Measurements from ENCODE around the gene SLFN12L. TPM values are rescaled to one million over a fixed set of nuclear protein-coding genes. Genes with fewer than 3 reads are reported as not detected.
"Not testable (repeated sequence)": the region's sequence is repeated elsewhere in the genome, so short reads cannot be mapped to it uniquely, and the experiment has no call there.

SLFN12L gene
- polyA plus RNA-seq, 3 donors, result 0.04 to 0.17 TPM; not detected in 1

DNA sequence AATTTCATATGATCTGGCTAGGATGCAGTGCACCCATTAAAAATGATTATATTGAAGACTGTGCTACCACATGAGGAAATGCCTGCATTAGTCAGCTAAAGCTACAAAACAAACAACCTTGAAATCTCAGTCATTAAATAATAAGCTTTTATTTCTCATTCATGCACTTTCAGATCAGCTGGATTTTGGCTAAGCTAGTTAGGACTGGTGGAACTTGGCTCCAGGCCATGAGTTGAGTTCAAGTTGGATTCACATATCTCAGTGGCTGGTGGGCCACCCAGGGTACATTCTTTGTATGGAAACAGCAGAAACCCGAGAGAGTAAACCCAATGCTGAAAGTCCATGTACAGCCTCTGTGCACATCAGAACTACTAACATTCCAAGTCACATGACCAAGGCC is 6.4 kb upstream of the SLFN12L start:
- DNase-seq (ENCODE audit: low read depth in 3 of 3, low spot score in 2 of 3), result no peak

DNA sequence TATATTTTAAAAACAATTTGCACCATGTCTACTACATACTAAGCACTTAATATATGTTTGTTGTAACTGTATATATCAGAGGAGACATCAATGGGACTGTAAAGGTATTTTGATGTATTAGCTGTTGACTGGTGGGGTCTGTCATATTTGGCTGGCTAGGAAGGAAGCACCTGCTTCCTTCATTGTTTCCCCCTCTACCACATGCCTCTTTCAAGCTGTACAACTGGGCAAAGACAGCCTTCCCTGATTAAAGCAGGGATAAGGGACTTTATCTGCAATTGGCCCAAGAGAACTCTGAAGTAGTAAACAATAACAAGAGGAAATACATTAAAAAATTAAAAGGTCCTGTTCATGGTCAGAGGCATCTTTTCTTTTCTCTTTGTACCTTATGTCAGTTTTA is 5.5 kb upstream of the SLFN12L start:
- DNase-seq (ENCODE audit: low read depth in 3 of 3, low spot score in 2 of 3), result no peak

- DNase-seq (ENCODE audit: low read depth in 3 of 3, low spot score in 2 of 3), result no peak
These were observed 4.0 kb upstream of the SLFN12L start for GRCh38 chr17:35541434-35541833.

DNA sequence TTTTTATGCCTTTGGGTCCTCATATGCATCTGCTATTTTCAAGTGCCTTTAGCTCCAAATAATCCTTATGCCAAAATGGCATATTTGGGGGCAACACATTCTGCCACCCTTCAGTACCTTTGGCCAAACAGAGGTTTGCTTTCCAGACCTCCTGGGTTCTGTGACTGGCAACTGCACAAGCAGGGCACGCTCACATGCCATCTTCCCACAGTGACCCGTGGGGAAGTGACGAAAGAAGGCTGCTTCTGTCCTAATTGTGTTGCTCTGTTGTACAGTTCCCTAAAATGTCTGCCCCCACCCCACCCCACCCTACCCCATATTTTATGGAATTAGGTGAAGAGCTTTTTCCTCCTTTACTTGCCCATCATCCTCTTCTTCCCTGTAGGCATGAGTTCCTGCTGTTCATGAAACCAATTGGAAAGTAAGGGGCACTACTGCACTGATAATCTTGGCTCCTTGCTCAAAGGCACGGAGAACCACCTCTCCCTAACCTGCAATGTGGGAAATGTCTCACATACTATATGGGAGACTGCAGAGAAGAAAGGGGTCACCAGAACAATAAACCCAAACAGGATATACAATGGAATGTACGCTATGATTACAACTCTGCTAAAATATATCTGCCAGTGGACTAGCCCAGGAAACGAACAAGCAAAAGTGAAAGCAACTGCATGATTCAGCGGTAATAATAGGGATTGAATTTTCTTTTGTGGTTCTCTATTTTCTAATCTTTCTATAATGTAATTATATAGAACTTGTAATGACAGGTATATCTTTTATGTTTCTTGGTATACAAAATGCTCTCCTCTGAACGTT is 3.3 kb upstream of the SLFN12L start:
- no peak for DNase-seq (ENCODE audit: low read depth in 3 of 3, low spot score in 2 of 3)

GRCh38 chr17:35539659-35540026 is 2.2 kb upstream of the SLFN12L start:
- DNase-seq (ENCODE audit: low read depth in 3 of 3, low spot score in 2 of 3), result no peak

- no peak for DNase-seq (ENCODE audit: low read depth in 3 of 3, low spot score in 2 of 3)
These were observed 760 bp downstream of the SLFN12L start for GRCh38 chr17:35536664-35537171.

- not testable (repeated sequence) for DNase-seq (ENCODE audit: low read depth in 3 of 3, low spot score in 2 of 3)
These were observed 2.1 kb downstream of the SLFN12L start for GRCh38 chr17:35535406-35535805.

DNA sequence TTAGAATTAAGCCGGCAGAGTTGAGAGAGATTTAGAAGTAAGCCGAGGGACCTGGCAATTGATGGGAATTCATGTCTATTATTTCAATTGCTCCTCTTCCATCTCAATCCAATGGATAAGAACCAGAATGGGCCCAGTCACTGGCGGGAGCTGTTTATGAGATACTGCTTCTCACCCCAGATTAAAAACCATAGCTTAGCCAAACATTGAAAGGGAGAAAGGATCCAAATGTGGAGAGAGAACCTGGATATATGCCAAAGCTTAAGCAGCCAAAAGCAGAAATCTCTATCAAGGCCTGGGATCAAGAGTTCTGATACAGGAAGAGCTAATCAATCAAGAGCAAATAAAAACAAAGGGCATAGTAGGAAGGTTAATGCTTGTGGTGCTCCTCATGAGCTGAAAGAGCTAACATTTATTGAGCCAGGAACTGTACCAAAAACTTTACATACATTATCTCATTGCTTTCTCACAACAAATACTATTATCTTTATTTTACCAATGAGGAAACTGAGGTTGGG is 2.8 kb downstream of the SLFN12L start:
- DNase-seq (ENCODE audit: low read depth in 3 of 3, low spot score in 2 of 3), result no peak

GRCh38 chr17:35531160-35531559 is 6.3 kb downstream of the SLFN12L start:
- no peak for DNase-seq (ENCODE audit: low read depth in 3 of 3, low spot score in 2 of 3)

DNA sequence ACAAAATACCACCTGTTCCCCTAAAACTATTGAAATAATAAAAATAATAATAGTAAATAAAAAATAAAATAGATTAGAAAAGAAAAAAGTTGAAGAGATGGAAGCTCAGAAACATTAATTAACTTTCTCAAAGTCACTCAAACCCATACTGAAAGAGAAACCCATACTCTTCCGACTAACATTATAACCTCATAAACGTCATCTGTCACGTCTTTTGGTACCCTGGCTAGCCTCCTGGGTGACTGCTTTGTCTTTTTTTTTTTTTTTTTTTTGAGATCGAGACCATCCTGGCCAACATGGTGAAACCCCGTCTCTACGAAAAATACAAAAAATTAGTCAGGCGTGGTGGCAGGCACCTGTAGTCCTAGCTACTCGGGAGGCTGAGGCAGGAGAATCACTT is 7.6 kb downstream of the SLFN12L start:
- DNase-seq (ENCODE audit: low read depth in 3 of 3, low spot score in 2 of 3), result no peak

- DNase-seq (ENCODE audit: low read depth in 3 of 3, low spot score in 2 of 3), result not testable (repeated sequence)
These were observed 8.2 kb downstream of the SLFN12L start for GRCh38 chr17:35529326-35529725.

- DNase-seq (ENCODE audit: low read depth in 3 of 3, low spot score in 2 of 3), result no peak
These were observed 14.2 kb downstream of the SLFN12L start for GRCh38 chr17:35523296-35523695.

GRCh38 chr17:35521654-35522256 is 15.7 kb downstream of the SLFN12L start:
- DNase-seq (ENCODE audit: low read depth in 3 of 3, low spot score in 2 of 3), result not testable (repeated sequence)

DNA sequence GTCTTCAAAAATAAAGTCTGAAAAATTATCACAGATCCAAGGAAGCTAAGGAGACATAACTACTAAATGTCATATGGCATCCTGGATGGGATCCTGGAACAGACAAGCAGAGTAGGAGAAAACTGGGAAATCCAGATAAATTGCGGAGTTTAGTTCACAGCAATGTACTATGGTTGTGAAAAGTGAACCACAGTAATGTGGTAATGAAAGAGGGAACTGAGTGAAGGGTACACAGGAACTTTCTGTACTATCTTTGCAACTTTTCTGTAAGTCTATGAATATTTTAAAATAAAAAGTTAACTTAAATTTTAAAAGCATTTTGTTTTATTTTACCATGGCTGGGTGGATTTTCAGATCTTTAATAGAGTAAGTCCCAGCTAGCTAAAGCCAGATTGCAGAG is 16.3 kb downstream of the SLFN12L start:
- no peak for DNase-seq (ENCODE audit: low read depth in 3 of 3, low spot score in 2 of 3)

- no peak for DNase-seq (ENCODE audit: low read depth in 3 of 3, low spot score in 2 of 3)
These were observed 17.5 kb downstream of the SLFN12L start for GRCh38 chr17:35519906-35520442.

- no peak for DNase-seq (ENCODE audit: low read depth in 3 of 3, low spot score in 2 of 3)
These were observed 18.0 kb downstream of the SLFN12L start for GRCh38 chr17:35519439-35519838.

GRCh38 chr17:35518431-35518830 is 19.0 kb downstream of the SLFN12L start:
- DNase-seq (ENCODE audit: low read depth in 3 of 3, low spot score in 2 of 3), result not testable (repeated sequence)

DNA sequence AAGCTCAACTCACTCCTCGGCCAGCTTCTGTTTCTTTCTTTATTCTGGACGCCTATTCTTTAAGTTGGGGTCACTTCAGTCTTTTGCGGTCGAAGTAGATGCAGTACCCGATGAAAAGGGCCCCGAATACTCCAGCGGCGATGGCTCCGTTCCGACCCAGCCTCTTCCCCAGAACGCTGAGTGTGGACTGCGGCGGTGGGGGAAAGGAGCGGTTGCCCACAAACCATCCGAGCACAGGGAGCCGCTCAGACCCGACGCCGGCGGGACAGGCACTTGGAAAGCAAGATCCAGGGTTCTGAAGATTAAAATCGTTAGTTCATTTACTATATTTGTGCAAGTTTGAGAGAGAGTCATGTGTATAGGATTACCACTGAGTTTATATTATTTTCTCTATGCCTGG is 22.5 kb downstream of the SLFN12L start:
- no peak for DNase-seq (ENCODE audit: low read depth in 3 of 3, low spot score in 2 of 3)

- DNase-seq (ENCODE audit: low read depth in 3 of 3, low spot score in 2 of 3), result no peak
These were observed 22.9 kb downstream of the SLFN12L start for GRCh38 chr17:35514564-35514963.

DNA sequence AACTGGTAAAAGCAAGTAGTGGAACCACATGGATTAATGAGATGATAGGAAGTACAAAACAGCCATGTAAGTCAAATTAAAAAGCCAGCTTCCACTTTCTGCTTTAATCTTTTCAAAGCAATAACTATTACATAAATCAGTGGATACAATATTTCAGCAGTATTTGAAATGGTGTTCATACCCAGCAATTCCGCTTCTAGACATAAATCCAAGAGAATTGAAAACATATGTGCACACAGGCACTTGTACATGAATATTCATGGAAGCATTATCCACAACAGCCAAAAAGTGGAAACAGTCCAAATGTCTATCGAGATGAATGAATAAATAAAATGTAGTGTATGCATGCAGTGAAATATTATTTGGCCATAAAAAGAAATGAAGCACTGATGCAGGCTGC is 27.4 kb downstream of the SLFN12L start:
- DNase-seq (ENCODE audit: low read depth in 3 of 3, low spot score in 2 of 3), result no peak

DNA sequence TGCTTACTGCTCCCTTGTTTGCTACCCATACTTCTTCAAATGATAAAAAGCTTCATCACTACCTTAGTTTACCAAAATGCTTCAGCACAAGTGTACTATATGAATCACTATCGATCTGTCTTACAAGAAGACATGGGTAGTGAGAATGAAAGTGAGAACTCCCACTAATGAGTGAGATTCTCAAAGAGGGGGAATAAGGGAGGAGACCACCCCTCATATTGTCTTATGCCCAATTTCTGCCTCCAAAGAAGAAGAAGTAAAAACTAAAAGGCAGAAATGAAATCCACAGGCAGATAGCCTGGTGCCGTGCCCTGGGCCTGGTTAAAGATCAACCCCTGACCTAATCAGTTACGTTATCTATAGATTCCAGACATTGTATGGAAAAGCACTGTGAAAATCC is 29.8 kb downstream of the SLFN12L start:
- DNase-seq (ENCODE audit: low read depth in 3 of 3, low spot score in 2 of 3), result not testable (repeated sequence)

DNA sequence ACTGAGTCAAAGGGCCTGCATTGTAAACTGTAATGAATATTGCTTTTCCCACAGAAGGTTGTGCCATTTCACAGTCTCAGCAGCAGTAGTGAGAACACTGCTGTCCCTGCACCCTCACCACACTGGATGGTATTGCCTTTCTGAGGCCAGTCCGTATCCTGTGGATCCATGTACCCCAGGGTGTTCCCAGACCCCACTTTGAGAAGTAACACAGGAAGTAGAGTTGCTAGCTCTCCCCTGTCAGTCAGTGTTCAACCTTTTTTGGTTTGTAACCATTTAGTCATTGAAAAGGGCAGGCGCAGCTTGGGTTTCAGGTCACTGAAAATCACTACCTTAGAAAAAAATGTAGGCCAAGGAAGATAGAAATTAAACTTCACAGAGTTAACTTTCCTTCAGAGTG is 37.9 kb downstream of the SLFN12L start:
- DNase-seq (ENCODE audit: low read depth in 3 of 3, low spot score in 2 of 3), result no peak
